K562 (cell line): ENCODE measurements around the gene ING1. TPM values are rescaled to one million over a fixed set of nuclear protein-coding genes. Genes with fewer than 3 reads are reported as not detected.

Source experiments
- ATAC-seq: fragments of 200-7000 bp; cut with Tn5 transposase; 3 replicates; pipeline ENCODE4 v1.9.1; 2020; ENCODE audit warnings: moderate library complexity
- BruUV-seq: library from RNA; stranded (reverse); fragments of 400-500 nt; replicated peaks from 2 replicates; lab custom pipeline; 2021; lab: Mats Ljungman, UMichigan
- CTCF ChIA-PET: fragments of 300-600 bp; formaldehyde crosslinking; extraction: SDS; loops from one replicate; lab custom pipeline; 2021; ENCODE audit warnings: low intra/inter-chr PET ratio; lab: Yijun Ruan, JAX
- POLR2A ChIA-PET: fragments of 300-600, 350-650 bp; sonication (Branson Sonifier 250); formaldehyde crosslinking; extraction: SDS; loops from one replicate; lab custom pipeline; 2021; ENCODE audit warnings: antibody characterized with exemption, inconsistent platforms; lab: Yijun Ruan, JAX
- DNase-seq, 4 experiments: peaks; one replicate each; pipeline versions ENCODE4 v3.0.0 to v3.0.0-alpha.2; 2011 to 2018; ENCODE audit warnings: low spot score in 3 of 4, mixed read lengths in 3 of 4; ENCODE audit errors: extremely low read depth in 1 of 4
- FAIRE-seq: peaks from 2 replicates; lab custom pipeline; 2011; peaks lifted over from hg19 to GRCh38; lab: Jason Lieb, UNC
- H2AFZ ChIP-seq: 2 replicates; pipeline ENCODE4 v1.6.0; 2011; ENCODE audit warnings: low read depth, low read length, control low read depth, inconsistent platforms
- H3K27ac ChIP-seq: fragments of 200-600 bp; 3 replicates; pipeline ENCODE4 v1.8.0; 2011; ENCODE audit warnings: low read depth, mild to moderate bottlenecking, control low read depth, inconsistent platforms, low read length, moderate library complexity, mixed read lengths; ENCODE audit errors: extremely low read depth
- H3K27me3 ChIP-seq, 2 experiments: fragments of 300-600 bp in 1 of 2; 2 replicates in 1 of 2; 3 replicates in 1 of 2; pipeline versions ENCODE4 v1.6.0 to v1.8.0; 2011; ENCODE audit warnings: inconsistent platforms in 2 of 2, low read length in 2 of 2, mild to moderate bottlenecking in 1 of 2, mixed read lengths in 1 of 2, moderate library complexity in 1 of 2; ENCODE audit not compliant: control insufficient read depth in 2 of 2, insufficient read depth in 2 of 2
- H3K36me3 ChIP-seq: fragments of 300-600 bp; 3 replicates; pipeline ENCODE4 v1.8.0; 2011; ENCODE audit warnings: mild to moderate bottlenecking, low read length, inconsistent platforms; ENCODE audit not compliant: control insufficient read depth, insufficient read depth
- H3K4me1 ChIP-seq, 2 experiments: fragments of 200-600 bp in 1 of 2; replicated peaks in 1 of 2; 2 replicates in 1 of 2; 3 replicates in 1 of 2; pipeline versions ENCODE4 v1.5.1 to v1.8.0; 2011; ENCODE audit warnings: inconsistent platforms in 2 of 2, low read length in 2 of 2, mild to moderate bottlenecking in 1 of 2, mixed read lengths in 1 of 2, moderate library complexity in 1 of 2; ENCODE audit not compliant: control insufficient read depth in 2 of 2, insufficient read depth in 2 of 2
- H3K4me2 ChIP-seq: 2 replicates; pipeline ENCODE4 v1.6.1; 2011; ENCODE audit warnings: low read length, control low read depth, inconsistent platforms, mixed read lengths; ENCODE audit not compliant: insufficient read depth
- H3K4me3 ChIP-seq: fragments of 200-600 bp; sonication (generic), shearing (Covaris generic); 2 replicates; pipeline ENCODE4 v1.5.1; 2016; ENCODE audit warnings: control low read depth, inconsistent platforms
- H3K79me2 ChIP-seq: fragments of 200-600 bp; 3 replicates; pipeline ENCODE4 v1.8.0; 2011; ENCODE audit warnings: low read length, inconsistent platforms; ENCODE audit not compliant: control insufficient read depth, insufficient read depth
- H3K9ac ChIP-seq, 2 experiments: 2 replicates each; pipeline versions ENCODE4 v1.6.0 to v1.6.1; 2011; ENCODE audit warnings: low read depth in 2 of 2, low read length in 2 of 2, control low read depth in 1 of 2, inconsistent platforms in 1 of 2, mild to moderate bottlenecking in 1 of 2, mixed read lengths in 1 of 2; ENCODE audit not compliant: insufficient read depth in 1 of 2
- H3K9me1 ChIP-seq: one replicate; pipeline ENCODE4 v1.6.0; 2011; ENCODE audit warnings: inconsistent platforms, mild to moderate bottlenecking, low read length, moderate library complexity; ENCODE audit not compliant: control insufficient read depth, insufficient read depth
- H3K9me3 ChIP-seq: replicated peaks from 2 replicates; pipeline ENCODE4 v1.5.1; 2011; ENCODE audit warnings: low read depth, low read length, inconsistent platforms; ENCODE audit not compliant: control insufficient read depth, insufficient read depth
- H4K20me1 ChIP-seq: replicated peaks from 2 replicates; pipeline ENCODE4 v1.6.1; 2011; ENCODE audit warnings: low read length, inconsistent platforms, mixed read lengths; ENCODE audit not compliant: control insufficient read depth, insufficient read depth
- ATF4 ChIP-seq: fragments of 450-650 bp; formaldehyde crosslinking; IDR thresholded peaks from 2 replicates; pipeline ENCODE4 v1.4.0; 2022; ENCODE audit warnings: mild to moderate bottlenecking, moderate library complexity
- CREM ChIP-seq: IDR thresholded peaks from 2 replicates; pipeline ENCODE4 v1.6.1; 2014; ENCODE audit warnings: antibody characterized with exemption, low read depth
- DMBX1 ChIP-seq: fragments of 250-450 bp; sonication (Bioruptor Pico); IDR thresholded peaks from 2 replicates; pipeline ENCODE4 v1.8.0; 2022; ENCODE audit warnings: inconsistent platforms, mild to moderate bottlenecking, moderate library complexity, borderline replicate concordance
- FOXA1 ChIP-seq: fragments of 450-650 bp; IDR thresholded peaks from 2 replicates; pipeline ENCODE4 v1.6.1; 2016; ENCODE audit warnings: mild to moderate bottlenecking, borderline replicate concordance
- FOXP4 ChIP-seq: sonication (generic); formaldehyde crosslinking; IDR thresholded peaks from 2 replicates; pipeline ENCODE4 v1.8.0; 2022; ENCODE audit warnings: mild to moderate bottlenecking, missing genetic modification reagents, borderline replicate concordance
- NFRKB ChIP-seq: fragments of 450-650 bp; IDR thresholded peaks from 2 replicates; pipeline ENCODE4 v1.6.1; 2016; ENCODE audit warnings: low read depth
- POLR3G ChIP-seq: IDR thresholded peaks from 2 replicates; pipeline ENCODE4 v1.6.1; 2011; ENCODE audit not compliant: insufficient read length, insufficient replicate concordance; ENCODE audit errors: extremely low read depth
- THAP12 ChIP-seq: fragments of 250-450 bp; sonication (Bioruptor Pico); IDR thresholded peaks from 2 replicates; pipeline ENCODE4 v1.9.0; 2021; ENCODE audit warnings: mild to moderate bottlenecking, inconsistent platforms
- ZC3H11A ChIP-seq: IDR thresholded peaks from 2 replicates; pipeline ENCODE4 v1.6.1; 2012; ENCODE audit warnings: low read depth, low read length, improper control_type of control experiment
- ZNF12 ChIP-seq: sonication (generic); formaldehyde crosslinking; IDR thresholded peaks from 2 replicates; pipeline ENCODE4 v1.4.0; 2020; ENCODE audit warnings: mild to moderate bottlenecking, missing genetic modification reagents
- ZNF740 ChIP-seq, 3 experiments: fragments of 200-800 bp in 1 of 3; sonication (Bioruptor generic) in 1 of 3; sonication (generic) in 1 of 3; formaldehyde crosslinking in 1 of 3; IDR thresholded peaks; 2 replicates each; pipeline versions ENCODE4 v1.6.1 to v1.8.0; 2016 to 2022; ENCODE audit warnings: mild to moderate bottlenecking in 2 of 3, missing compliant biosample characterization in 2 of 3, missing genetic modification characterization in 2 of 3, missing genetic modification reagents in 1 of 3
- WGBS: fragments of 100-300 bp; shearing (Covaris generic); methylation state at CpG from one replicate; pipeline ENCODE4 v1.1.6; 2016; ENCODE audit warnings: low coverage, mixed read lengths; ENCODE audit not compliant: insufficient coverage; ENCODE audit errors: missing lambda C conversion rate; 5-methylcytosine and 5-hydroxymethylcytosine counted together
- in situ Hi-C: fragments of 300-500 bp; cut with MboI; formaldehyde crosslinking; loops from 4 replicates; pipeline ENCODE4 v1.15.0; 2018; ENCODE audit warnings: inconsistent platforms, mixed read lengths
- intact Hi-C: fragments of 100-400 bp; cut with micrococcal nuclease; formaldehyde crosslinking; loops from 2 replicates; pipeline ENCODE4 v1.14.2; 2022
- polyA plus RNA-seq, 8 experiments: library from polyadenylated mRNA; depleted of rRNA in 4 of 8; stranded (reverse) in 5 of 8; unstranded in 3 of 8; fragments of >200 nt; fragmentation: Nextera tagmentation in 2 of 8; fragmentation: Illumina TruSeq in 1 of 8; extraction: Ambion mirVana in 2 of 8; extraction: Trizol in 1 of 8; gene quantifications; 2 replicates each; pipeline versions ENCODE4 v1.2.1 to v1.2.3, GENCODE V29; 2011 to 2014; ENCODE audit warnings: inconsistent platforms in 1 of 8, missing spikeins in 1 of 8
- total RNA-seq, 7 experiments: library from RNA; depleted of rRNA in 6 of 7; stranded (reverse); fragments of >200 nt in 6 of 7; fragmentation: Illumina TruSeq in 2 of 7; extraction: Trizol in 2 of 7; gene quantifications; 2 replicates each; pipeline versions ENCODE4 v1.2.1 to v1.2.3, GENCODE V29; 2011 to 2021; ENCODE audit warnings: low replicate concordance in 1 of 7

Gene ING1
- total and polyA plus RNA-seq, 9 of the 15 experiments (the other 6 are each of a cell fraction or from before 2014, with no cell fraction given): 1.0 to 20.1 (median 8.2) TPM

- TF ChIP-seq POLR3G: no peak
- no peak for TF ChIP-seq ATF4
- TF ChIP-seq DMBX1 (CRISPR knock-in tag): no peak
- TF ChIP-seq ZNF740 (CRISPR knock-in tag; IDR thresholded peaks at IDR 0.05): no peak
- TF ChIP-seq ZNF740 (tag; IDR thresholded peaks at IDR 0.05): no peak
- TF ChIP-seq FOXA1: no peak
- no peak for TF ChIP-seq CREM
- no peak for TF ChIP-seq NFRKB
- TF ChIP-seq ZNF12 (CRISPR knock-in tag): no peak
- TF ChIP-seq FOXP4 (CRISPR knock-in tag): no peak
- no peak for TF ChIP-seq ZC3H11A
- TF ChIP-seq THAP12 (CRISPR knock-in tag): no peak
- TF ChIP-seq, all 486 proteins: peak for 0
- no peak overlapping the region for H3K4me2 ChIP-seq
- CTCF ChIA-PET: no interaction called here
- BruUV-seq: no TSS peak
- in situ Hi-C loops (no loop called here), intact Hi-C loops (no loop called here)
- H3K79me2 ChIP-seq: no peaks in the 10 kb centered on the region
- ATAC-seq (no peak), FAIRE-seq (no peak), DNase-seq (no peak)
- no peak overlapping the region for H3K4me3 ChIP-seq
- no peak overlapping the region for H3K27ac ChIP-seq
- H3K27me3 ChIP-seq: no peaks in the 10 kb centered on the region
- H4K20me1 ChIP-seq: no peaks in the 10 kb centered on the region
- 91% methylated on average over 8 of the region's 9 CpGs for WGBS
- no peaks in the 10 kb centered on the region for H3K9me1 ChIP-seq
- POLR2A ChIA-PET: interaction anchor here (0.6 kb wide), 1 partner anchor 46 kb away, joined by 4 read pairs; no protein-coding TSS in a partner anchor
- no peak overlapping the region for H2AFZ ChIP-seq
- no peaks in the 10 kb centered on the region for H3K4me1 ChIP-seq
- peaks cover 33% of the 10 kb centered on the region; the same call in 2 of the 3 replicates for H3K36me3 ChIP-seq
- H3K9me3 ChIP-seq: no peaks in the 10 kb centered on the region
- H3K9ac ChIP-seq: no peak overlapping the region
These were observed 44.5 kb upstream of the ING1 start for GRCh38 chr13:110669036-110669435.
